Left colon (tissue), 2 donors: ENCODE results near the gene C2. TPM values are rescaled to one million over a fixed set of nuclear protein-coding genes. Genes with fewer than 3 reads are reported as not detected.

Source experiments
- ATAC-seq: fragments of 200-7000 bp; cut with Tn5 transposase; one replicate; pipeline ENCODE4 v1.9.1; 2020; ENCODE audit warnings: mild to moderate bottlenecking, moderate library complexity
- DNase-seq, 2 donors: peaks; one replicate each; pipeline ENCODE4 v3.0.0-alpha.2; 2020
- intact Hi-C, 2 donors: fragments of 100-400 bp; cut with DNase I in 1 of 2; cut with micrococcal nuclease in 1 of 2; formaldehyde crosslinking; loops; one replicate each; pipeline versions ENCODE4 v1.11.2 to v1.14.0; 2022; cut with DNase I, micrococcal nuclease
- long read RNA-seq: library from polyadenylated mRNA; unstranded; transcript quantifications from one replicate; pipeline ENCODE4 v2.0.0, GENCODE V29; 2021
- total RNA-seq, 2 donors: library from RNA; stranded (reverse); fragmentation: NEBNext Ultra II Directional; extraction: Animal tissue kit (Norgen Biotek cat#: 25700); gene quantifications; one replicate each; pipeline ENCODE4 v1.2.1, GENCODE V29; 2021
- donor health status: DM: no; HTN: no; CAD: no.
- donor health status: DM: yes; HTN: yes; CAD: no.

Gene C2
- 10 to 100 TPM in 1 of 2 donors, 1 to 10 TPM in 1; 6.1 to 18.2 TPM for total RNA-seq
- long read RNA-seq, transcript C2-201 (18 exons, 2,850 nt): major isoform, 6 of 9 reads
- long read RNA-seq, partial matches to known transcripts: 2 of 9 reads
- long read RNA-seq, other reads (novel, unspliced or antisense): 0 of 9 reads

- ATAC-seq: no peak
- intact Hi-C loops: no loop called here
- no peak for DNase-seq
Measured at GRCh38 chr6:31927242-31927862, at the start of gene C2. Gene C2, plus strand, starts transcription at chr6:31927717. Its CDS starts 36 bp downstream, at chr6:31927753.

GRCh38 chr6:31878222-31878621 lies 49.3 kb upstream of the C2 start:
- ATAC-seq: peak; percentile 14
- intact Hi-C loops: no loop called here
- no peak for DNase-seq

- ATAC-seq: peak; percentile 58
- intact Hi-C loops: no loop called here
- peak; percentile 76 to 79 for DNase-seq
Measured at GRCh38 chr6:31878726-31879125, 48.8 kb upstream of the C2 start, which contains the start of gene SLC44A4. Gene SLC44A4, minus strand, starts transcription at chr6:31878997. Its CDS starts 17 bp downstream, at chr6:31878980.

GRCh38 chr6:31879143-31879542 lies 48.4 kb upstream of the C2 start:
- no peak for ATAC-seq
- intact Hi-C loops: no loop called here
- DNase-seq: no peak

GRCh38 chr6:31879901-31880300 lies 47.6 kb upstream of the C2 start:
- intact Hi-C loops: no loop called here
- ATAC-seq: peak; percentile 29
- peak in 1 of 2 donors; percentile 63 for DNase-seq

- ATAC-seq (no peak), DNase-seq (no peak)
- intact Hi-C loops: no loop called here
Measured at GRCh38 chr6:31880616-31881015, 46.9 kb upstream of the C2 start.

GRCh38 chr6:31881136-31881859 lies 46.2 kb upstream of the C2 start:
- no peak for DNase-seq
- intact Hi-C loops: no loop called here
- ATAC-seq: no peak

GRCh38 chr6:31882344-31882743 lies 45.2 kb upstream of the C2 start:
- intact Hi-C loops: no loop called here
- ATAC-seq (no peak), DNase-seq (no peak)

- intact Hi-C loops: no loop called here
- no peak for ATAC-seq
Measured at GRCh38 chr6:31883676-31884075, 43.8 kb upstream of the C2 start.

GRCh38 chr6:31884528-31885035 lies 42.9 kb upstream of the C2 start:
- ATAC-seq: no peak
- intact Hi-C loops: no loop called here
- no peak for DNase-seq

More at GRCh38 chr6:31883676-31884075, 43.8 kb upstream of the C2 start:
- no peak for DNase-seq

GRCh38 chr6:31886541-31886991 lies 41.0 kb upstream of the C2 start:
- ATAC-seq: peak; percentile 8
- no peak for DNase-seq
- intact Hi-C loops: no loop called here

- no peak for DNase-seq
- intact Hi-C loops: no loop called here
- peak; percentile 3 for ATAC-seq
Measured at GRCh38 chr6:31887173-31888007, 40.1 kb upstream of the C2 start.

- ATAC-seq (peak; percentile 55), DNase-seq (peak in 1 of 2 donors; percentile 69)
- intact Hi-C loops: no loop called here
Measured at GRCh38 chr6:31888276-31889258, 39.0 kb upstream of the C2 start.

- intact Hi-C loops: no loop called here
- no peak for ATAC-seq
- DNase-seq: no peak
Measured at GRCh38 chr6:31889331-31889972, 38.1 kb upstream of the C2 start.

- intact Hi-C loops: no loop called here
- DNase-seq (no peak), ATAC-seq (no peak)
Measured at GRCh38 chr6:31892821-31893220, 34.7 kb upstream of the C2 start.

- intact Hi-C loops: no loop called here
- DNase-seq: no peak
- ATAC-seq: no peak
Measured at GRCh38 chr6:31896493-31896855, 31.0 kb upstream of the C2 start.

GRCh38 chr6:31896856-31897611 lies 30.5 kb upstream of the C2 start:
- ATAC-seq (no peak), DNase-seq (no peak)
- intact Hi-C loops: no loop called here
